ENCODE data around the gene ACP1.

The ACP1 gene

DNA sequence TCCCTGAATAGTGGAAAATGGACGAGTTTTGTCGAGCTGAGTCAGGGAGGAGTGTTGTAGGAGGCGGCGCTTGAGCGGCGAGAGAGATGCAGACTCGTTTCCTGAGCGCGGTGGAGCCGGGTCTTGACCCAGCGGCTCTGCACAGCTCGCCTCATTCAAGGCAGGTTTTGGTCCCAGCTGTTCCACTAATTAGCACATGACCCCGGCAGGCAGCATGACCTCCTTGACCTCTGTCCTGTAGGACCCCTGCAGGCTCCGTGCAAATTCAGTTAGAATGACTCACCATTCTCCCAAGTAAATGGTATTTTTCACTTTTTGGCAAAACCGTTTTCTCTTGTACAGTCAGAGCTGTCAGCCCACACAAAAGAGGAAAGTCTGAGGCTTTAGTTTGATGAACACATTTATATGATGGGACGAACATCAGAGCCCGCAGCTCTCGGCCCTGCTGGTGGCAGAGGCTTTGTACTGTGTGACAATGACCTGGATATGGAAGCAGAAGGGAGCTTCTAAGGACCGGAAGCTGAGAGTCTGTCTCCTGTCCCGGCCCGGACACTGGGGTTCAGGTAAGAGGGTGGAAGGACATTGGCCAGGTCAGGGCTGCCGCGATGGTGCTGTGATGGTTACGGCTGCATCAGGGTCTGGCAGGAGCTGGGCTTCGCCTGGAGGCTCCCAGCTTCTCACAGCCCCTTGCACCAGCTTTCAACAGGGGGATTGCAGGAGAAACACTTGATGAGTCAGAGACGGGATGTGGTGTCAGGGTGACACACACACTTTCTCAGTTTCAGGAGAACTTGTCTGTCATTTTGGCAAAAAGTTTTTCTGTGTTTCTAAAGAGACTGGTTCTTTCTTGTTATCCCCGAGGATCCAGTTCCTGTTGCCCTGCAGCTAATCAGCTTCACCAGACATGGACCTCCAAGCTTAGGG is 53.0 kb downstream of the ACP1 start:
- Histone ChIP-seq H3K9ac (no peak overlapping the region), H3K9me3 (ENCODE audit: control insufficient read depth, low read length) (no peaks in the 10 kb centered on the region), H2AFZ (no peak overlapping the region), H3K4me2 (ENCODE audit: low read length) (no peak overlapping the region), H3K79me2 (no peaks in the 10 kb centered on the region), H3K4me3 (ENCODE audit: low read depth, low read length) (no peak overlapping the region), H3K27me3 (ENCODE audit: control insufficient read depth, insufficient read depth, low read length) (no peaks in the 10 kb centered on the region), H3K27ac (no peak overlapping the region), H3K36me3 (ENCODE audit: control insufficient read depth, insufficient read depth, low read length) (no peaks in the 10 kb centered on the region), H3K4me1 (no peaks in the 10 kb centered on the region)
- TF ChIP-seq, protein P1, sequence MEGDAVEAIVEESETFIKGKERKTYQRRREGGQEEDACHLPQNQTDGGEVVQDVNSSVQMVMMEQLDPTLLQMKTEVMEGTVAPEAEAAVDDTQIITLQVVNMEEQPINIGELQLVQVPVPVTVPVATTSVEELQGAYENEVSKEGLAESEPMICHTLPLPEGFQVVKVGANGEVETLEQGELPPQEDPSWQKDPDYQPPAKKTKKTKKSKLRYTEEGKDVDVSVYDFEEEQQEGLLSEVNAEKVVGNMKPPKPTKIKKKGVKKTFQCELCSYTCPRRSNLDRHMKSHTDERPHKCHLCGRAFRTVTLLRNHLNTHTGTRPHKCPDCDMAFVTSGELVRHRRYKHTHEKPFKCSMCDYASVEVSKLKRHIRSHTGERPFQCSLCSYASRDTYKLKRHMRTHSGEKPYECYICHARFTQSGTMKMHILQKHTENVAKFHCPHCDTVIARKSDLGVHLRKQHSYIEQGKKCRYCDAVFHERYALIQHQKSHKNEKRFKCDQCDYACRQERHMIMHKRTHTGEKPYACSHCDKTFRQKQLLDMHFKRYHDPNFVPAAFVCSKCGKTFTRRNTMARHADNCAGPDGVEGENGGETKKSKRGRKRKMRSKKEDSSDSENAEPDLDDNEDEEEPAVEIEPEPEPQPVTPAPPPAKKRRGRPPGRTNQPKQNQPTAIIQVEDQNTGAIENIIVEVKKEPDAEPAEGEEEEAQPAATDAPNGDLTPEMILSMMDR (IDR thresholded peaks at IDR 0.05): no peak

DNA sequence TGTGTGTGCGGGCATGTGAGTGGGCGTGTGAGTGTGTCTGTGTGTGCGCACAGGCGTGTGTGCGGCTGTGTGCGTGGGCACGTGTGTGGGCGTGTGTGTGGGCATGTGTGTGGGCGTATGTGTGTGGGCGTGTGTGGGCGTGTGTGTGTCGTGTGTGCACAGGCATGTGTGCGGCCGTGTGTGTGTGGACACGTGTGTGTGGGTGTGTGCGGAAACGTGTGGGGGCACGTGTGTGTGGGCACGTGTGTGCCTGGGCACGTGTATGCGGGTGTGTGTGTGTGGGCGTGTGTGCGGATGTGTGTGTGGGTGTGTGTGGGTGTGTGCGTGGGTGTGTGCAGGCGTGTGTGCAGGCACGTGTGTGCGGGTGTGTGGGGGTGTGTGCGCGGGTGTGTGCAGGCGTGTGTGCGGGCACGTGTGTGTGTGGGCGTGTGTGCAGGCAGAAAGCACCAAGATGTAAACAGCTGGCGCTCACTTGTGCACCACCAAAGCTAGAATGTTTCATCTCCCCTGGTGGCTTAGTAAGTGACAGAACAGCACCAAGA is 54.4 kb downstream of the ACP1 start:
- H2AFZ ChIP-seq: no peak overlapping the region
- H3K9ac ChIP-seq: no peak overlapping the region
- TF ChIP-seq, protein P1 (IDR thresholded peaks at IDR 0.05): no peak
- no peaks in the 10 kb centered on the region for H3K9me3 ChIP-seq (ENCODE audit: control insufficient read depth, low read length)
- H3K27ac ChIP-seq: no peak overlapping the region
- no peaks in the 10 kb centered on the region for H3K4me1 ChIP-seq
- no peak overlapping the region for H3K4me3 ChIP-seq (ENCODE audit: low read depth, low read length)
- H3K4me2 ChIP-seq (ENCODE audit: low read length): no peak overlapping the region
- H3K27me3 ChIP-seq (ENCODE audit: control insufficient read depth, insufficient read depth, low read length): no peaks in the 10 kb centered on the region
- no peaks in the 10 kb centered on the region for H3K79me2 ChIP-seq
- no peaks in the 10 kb centered on the region for H3K36me3 ChIP-seq (ENCODE audit: control insufficient read depth, insufficient read depth, low read length)

DNA sequence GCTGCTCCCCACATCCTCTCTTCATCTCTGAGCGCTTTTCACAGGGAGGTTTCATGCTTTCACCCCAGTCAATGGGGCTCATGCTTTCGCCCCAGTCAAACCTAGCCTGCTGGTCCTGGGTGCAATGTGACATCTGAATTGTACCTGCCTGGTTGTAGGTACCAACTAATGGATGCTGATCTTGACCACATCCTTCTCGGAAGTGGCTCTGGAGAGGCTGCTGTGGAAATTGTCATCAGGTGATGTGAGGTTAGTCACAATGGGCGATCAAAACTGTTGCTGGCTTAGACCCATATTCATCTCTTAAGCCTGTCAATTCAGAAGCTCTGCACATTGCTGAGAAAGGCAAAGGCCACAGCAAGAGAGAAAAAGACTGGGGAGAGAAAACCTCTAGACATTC is 55.8 kb downstream of the ACP1 start:
- Histone ChIP-seq H3K79me2 (no peaks in the 10 kb centered on the region), H3K9ac (no peak overlapping the region), H3K4me2 (ENCODE audit: low read length) (no peak overlapping the region), H3K36me3 (ENCODE audit: control insufficient read depth, insufficient read depth, low read length) (no peaks in the 10 kb centered on the region), H3K9me3 (ENCODE audit: control insufficient read depth, low read length) (no peaks in the 10 kb centered on the region), H3K4me1 (no peaks in the 10 kb centered on the region), H3K4me3 (ENCODE audit: low read depth, low read length) (no peak overlapping the region), H2AFZ (no peak overlapping the region), H3K27me3 (ENCODE audit: control insufficient read depth, insufficient read depth, low read length) (no peaks in the 10 kb centered on the region), H3K27ac (no peak overlapping the region)
- TF ChIP-seq, protein P1 (IDR thresholded peaks at IDR 0.05): no peak

DNA sequence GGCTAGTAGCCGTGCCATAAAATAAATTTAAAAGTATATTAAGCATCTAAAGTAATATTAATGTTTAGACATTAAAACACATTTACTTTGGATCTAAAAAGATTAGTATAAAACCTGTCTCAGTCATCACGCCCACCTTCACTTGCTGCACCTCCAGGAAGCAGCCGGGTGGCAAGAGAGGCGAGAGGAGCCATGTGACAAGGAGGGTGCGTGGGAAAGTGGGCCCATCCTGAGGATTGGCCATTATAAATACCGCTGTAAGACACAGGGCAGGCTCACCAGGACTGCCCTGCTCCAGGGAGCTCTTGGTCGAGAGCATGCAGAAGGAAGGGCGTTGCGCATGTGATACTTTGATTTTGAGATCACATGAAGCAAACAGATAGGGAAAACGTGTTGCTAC is 57.6 kb downstream of the ACP1 start:
- TF ChIP-seq, protein P1 (IDR thresholded peaks at IDR 0.05): no peak
- Histone ChIP-seq H3K36me3 (ENCODE audit: control insufficient read depth, insufficient read depth, low read length) (no peaks in the 10 kb centered on the region), H3K4me2 (ENCODE audit: low read length) (no peak overlapping the region), H3K27me3 (ENCODE audit: control insufficient read depth, insufficient read depth, low read length) (no peaks in the 10 kb centered on the region), H3K4me1 (no peaks in the 10 kb centered on the region), H3K9ac (no peak overlapping the region), H3K79me2 (no peaks in the 10 kb centered on the region), H3K27ac (no peak overlapping the region), H2AFZ (no peak overlapping the region), H3K9me3 (ENCODE audit: control insufficient read depth, low read length) (no peaks in the 10 kb centered on the region), H3K4me3 (ENCODE audit: low read depth, low read length) (no peak overlapping the region)
